ENCODE results near the gene NHLH1.

GRCh38 chr1:160397651-160398050, 30.8 kb downstream of the NHLH1 start:
- TF ChIP-seq, protein P1, sequence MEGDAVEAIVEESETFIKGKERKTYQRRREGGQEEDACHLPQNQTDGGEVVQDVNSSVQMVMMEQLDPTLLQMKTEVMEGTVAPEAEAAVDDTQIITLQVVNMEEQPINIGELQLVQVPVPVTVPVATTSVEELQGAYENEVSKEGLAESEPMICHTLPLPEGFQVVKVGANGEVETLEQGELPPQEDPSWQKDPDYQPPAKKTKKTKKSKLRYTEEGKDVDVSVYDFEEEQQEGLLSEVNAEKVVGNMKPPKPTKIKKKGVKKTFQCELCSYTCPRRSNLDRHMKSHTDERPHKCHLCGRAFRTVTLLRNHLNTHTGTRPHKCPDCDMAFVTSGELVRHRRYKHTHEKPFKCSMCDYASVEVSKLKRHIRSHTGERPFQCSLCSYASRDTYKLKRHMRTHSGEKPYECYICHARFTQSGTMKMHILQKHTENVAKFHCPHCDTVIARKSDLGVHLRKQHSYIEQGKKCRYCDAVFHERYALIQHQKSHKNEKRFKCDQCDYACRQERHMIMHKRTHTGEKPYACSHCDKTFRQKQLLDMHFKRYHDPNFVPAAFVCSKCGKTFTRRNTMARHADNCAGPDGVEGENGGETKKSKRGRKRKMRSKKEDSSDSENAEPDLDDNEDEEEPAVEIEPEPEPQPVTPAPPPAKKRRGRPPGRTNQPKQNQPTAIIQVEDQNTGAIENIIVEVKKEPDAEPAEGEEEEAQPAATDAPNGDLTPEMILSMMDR (IDR thresholded peaks at IDR 0.05) = no peak
- no peak for TF ChIP-seq POLR2A (IDR thresholded peaks at IDR 0.05)

All from testis (tissue), 2 donors.